ENCODE data around the gene VGLL4. TPM values are rescaled to one million over a fixed set of nuclear protein-coding genes. Genes with fewer than 3 reads are reported as not detected.

VGLL4 gene
- total and polyA plus RNA-seq, 4 donors: 44.7 to 104 (median 70.7) TPM

GRCh38 chr3:11507719-11508118 is 136.0 kb downstream of the VGLL4 start:
- ATAC-seq (ENCODE audit: low FRiP score) (no peak), DNase-seq (no peak)
- Histone ChIP-seq H3K36me3 (ENCODE audit: control insufficient read depth in 1 of 2, insufficient read depth in 2 of 2, low read length in 1 of 2) (no peaks in the 10 kb centered on the region), H3K4me3 (ENCODE audit: low read length in 2 of 2) (no peak overlapping the region), H3K9me3 (ENCODE audit: control insufficient read depth, low read length) (no peaks in the 10 kb centered on the region), H3K27me3 (ENCODE audit: control insufficient read depth in 1 of 2, insufficient read depth in 2 of 2, low read length in 1 of 2) (no peaks in the 10 kb centered on the region), H3K4me1 (ENCODE audit: control insufficient read depth in 1 of 2, insufficient read depth in 2 of 2, low read length in 2 of 2) (peaks cover 6 to 9% of the 10 kb centered on the region in 2 donors), H3K27ac (ENCODE audit: low read depth in 1 of 2, low read length in 2 of 2) (peak overlapping the region; percentile 98 to 99)
- intact Hi-C loops (cut with DNase I): loop anchor here (5.0 to 10.0 kb wide), 4 partner anchors 40 to 135 kb away; partner anchors contain the start of gene VGLL4 (in 1 of the 2)

Other genes with a start within 250 kb of the VGLL4 start
- gene TAMM41, start 203.0 kb upstream of the VGLL4 start, total RNA-seq: 10 to 100 TPM; 17.1 to 27.4 TPM
- 1 to 10 TPM; 1.8 to 9.4 TPM for gene TAMM41, start 203.0 kb upstream of the VGLL4 start, polyA plus RNA-seq